ENCODE results near the gene UBR7.
"Not testable (repeated sequence)": the region's sequence is repeated elsewhere in the genome, so short reads cannot be mapped to it uniquely, and the experiment has no call there.

The UBR7 gene

GRCh38 chr14:93195316-93195999 is 11.6 kb upstream of the UBR7 start:
- DNase-seq (ENCODE audit: low spot score), result no peak

- DNase-seq (ENCODE audit: low spot score), result no peak
Observed at GRCh38 chr14:93199031-93199430, 8.0 kb upstream of the UBR7 start.

GRCh38 chr14:93200553-93200952 is 6.5 kb upstream of the UBR7 start:
- no peak for DNase-seq (ENCODE audit: low spot score)

GRCh38 chr14:93201155-93201704 is 5.8 kb upstream of the UBR7 start:
- no peak for DNase-seq (ENCODE audit: low spot score)

- DNase-seq (ENCODE audit: low spot score), result peak; percentile 56
Observed at GRCh38 chr14:93207468-93208308, 632 bp downstream of the UBR7 start.

GRCh38 chr14:93212432-93212831 is 5.4 kb downstream of the UBR7 start:
- DNase-seq (ENCODE audit: low spot score), result no peak

- DNase-seq (ENCODE audit: low spot score), result no peak
Observed at GRCh38 chr14:93214598-93214997, 7.5 kb downstream of the UBR7 start.

- DNase-seq (ENCODE audit: low spot score), result peak; percentile 49
Observed at GRCh38 chr14:93219103-93219726, 12.2 kb downstream of the UBR7 start.

GRCh38 chr14:93220509-93220908 is 13.5 kb downstream of the UBR7 start:
- DNase-seq (ENCODE audit: low spot score), result no peak

- DNase-seq (ENCODE audit: low spot score), result no peak
Observed at GRCh38 chr14:93223565-93223964, 16.5 kb downstream of the UBR7 start.

GRCh38 chr14:93228550-93228949 is 21.5 kb downstream of the UBR7 start:
- DNase-seq (ENCODE audit: low spot score), result no peak

GRCh38 chr14:93230539-93230938 is 23.5 kb downstream of the UBR7 start:
- DNase-seq (ENCODE audit: low spot score), result no peak

GRCh38 chr14:93231129-93231979 is 24.3 kb downstream of the UBR7 start:
- no peak for DNase-seq (ENCODE audit: low spot score)

- no peak for DNase-seq (ENCODE audit: low spot score)
Observed at GRCh38 chr14:93232159-93232558, 25.1 kb downstream of the UBR7 start.

GRCh38 chr14:93233078-93233477 is 26.0 kb downstream of the UBR7 start:
- DNase-seq (ENCODE audit: low spot score), result not testable (repeated sequence)

- no peak for DNase-seq (ENCODE audit: low spot score)
Observed at GRCh38 chr14:93234798-93235197, 27.7 kb downstream of the UBR7 start.

GRCh38 chr14:93239869-93240677 is 33.0 kb downstream of the UBR7 start:
- DNase-seq (ENCODE audit: low spot score), result no peak

- no peak for DNase-seq (ENCODE audit: low spot score)
Observed at GRCh38 chr14:93240678-93241000, 33.6 kb downstream of the UBR7 start.

GRCh38 chr14:93245764-93246420 is 38.8 kb downstream of the UBR7 start:
- no peak for DNase-seq (ENCODE audit: low spot score)

- no peak for DNase-seq (ENCODE audit: low spot score)
Observed at GRCh38 chr14:93246534-93246933, 39.5 kb downstream of the UBR7 start.
